Measurements from ENCODE around the gene ENDOV.

ENDOV gene

GRCh38 chr17:80461528-80462160 lies 46.7 kb downstream of the ENDOV start:
- DNase-seq (ENCODE audit: extremely low spot score): no peak
- CTCF ChIA-PET: no interaction called here
- no peak for TF ChIP-seq CTCF (IDR thresholded peaks at IDR 0.05; ENCODE audit: control extremely low read depth, extremely low read depth, low read depth, missing control alignments)
- POLR2A ChIA-PET: no interaction called here

GRCh38 chr17:80463784-80464400 lies 48.9 kb downstream of the ENDOV start:
- CTCF ChIA-PET: interaction anchor here (1.2 to 2.2 kb wide), 3 partner anchors 9 to 110 kb away, joined by 3 to 5 read pairs (median 4); no protein-coding TSS in a partner anchor
- no peak for DNase-seq (ENCODE audit: extremely low spot score)
- TF ChIP-seq CTCF (IDR thresholded peaks at IDR 0.05; ENCODE audit: control extremely low read depth, extremely low read depth, low read depth, missing control alignments): no peak
- POLR2A ChIA-PET: interaction anchor here (0.5 to 1.4 kb wide), 2 partner anchors 9 to 286 kb away, joined by 3 to 6 read pairs; no protein-coding TSS in a partner anchor

GRCh38 chr17:80464486-80464885 lies 49.5 kb downstream of the ENDOV start:
- no peak for TF ChIP-seq CTCF (IDR thresholded peaks at IDR 0.05; ENCODE audit: control extremely low read depth, extremely low read depth, low read depth, missing control alignments)
- ChIA-PET CTCF (interaction anchor here (0.9 to 2.2 kb wide), 5 partner anchors 9 to 110 kb away, joined by 3 to 5 read pairs (median 4); no protein-coding TSS in a partner anchor), POLR2A (interaction anchor here (0.5 to 1.4 kb wide), 2 partner anchors 10 to 285 kb away, joined by 3 to 6 read pairs; no protein-coding TSS in a partner anchor)
- DNase-seq (ENCODE audit: extremely low spot score): no peak

GRCh38 chr17:80465327-80465974 lies 50.5 kb downstream of the ENDOV start:
- TF ChIP-seq CTCF (IDR thresholded peaks at IDR 0.05; ENCODE audit: control extremely low read depth, extremely low read depth, low read depth, missing control alignments): no peak
- CTCF ChIA-PET: interaction anchor here (0.9 to 2.2 kb wide), 4 partner anchors 8 to 39 kb away, joined by 3 to 5 read pairs (median 4); no protein-coding TSS in a partner anchor
- POLR2A ChIA-PET: no interaction called here
- no peak for DNase-seq (ENCODE audit: extremely low spot score)

- ChIA-PET POLR2A (interaction anchor here (0.7 kb wide), 1 partner anchor 21 kb away, joined by 3 read pairs; no protein-coding TSS in a partner anchor), CTCF (interaction anchor here (0.9 kb wide), 1 partner anchor 39 kb away, joined by 3 read pairs; no protein-coding TSS in a partner anchor)
- no peak for DNase-seq (ENCODE audit: extremely low spot score)
- TF ChIP-seq CTCF (IDR thresholded peaks at IDR 0.05; ENCODE audit: control extremely low read depth, extremely low read depth, low read depth, missing control alignments): no peak
Observed at GRCh38 chr17:80466188-80466705, 51.3 kb downstream of the ENDOV start.

GRCh38 chr17:80468242-80468641 lies 53.3 kb downstream of the ENDOV start:
- POLR2A ChIA-PET: no interaction called here
- CTCF ChIA-PET: no interaction called here
- TF ChIP-seq CTCF (IDR thresholded peaks at IDR 0.05; ENCODE audit: control extremely low read depth, extremely low read depth, low read depth, missing control alignments): no peak
- DNase-seq (ENCODE audit: extremely low spot score): no peak
